GM12872 (cell line): ENCODE measurements around the gene TBX3.

Source experiments
- TF ChIP-seq, protein P1 (sequence below): IDR thresholded peaks from 3 replicates; pipeline ENCODE4 v1.5.1; 2011; ENCODE audit warnings: low read depth, mild to moderate bottlenecking, low read length, moderate library complexity; ENCODE audit not compliant: insufficient read depth

The TBX3 gene

DNA sequence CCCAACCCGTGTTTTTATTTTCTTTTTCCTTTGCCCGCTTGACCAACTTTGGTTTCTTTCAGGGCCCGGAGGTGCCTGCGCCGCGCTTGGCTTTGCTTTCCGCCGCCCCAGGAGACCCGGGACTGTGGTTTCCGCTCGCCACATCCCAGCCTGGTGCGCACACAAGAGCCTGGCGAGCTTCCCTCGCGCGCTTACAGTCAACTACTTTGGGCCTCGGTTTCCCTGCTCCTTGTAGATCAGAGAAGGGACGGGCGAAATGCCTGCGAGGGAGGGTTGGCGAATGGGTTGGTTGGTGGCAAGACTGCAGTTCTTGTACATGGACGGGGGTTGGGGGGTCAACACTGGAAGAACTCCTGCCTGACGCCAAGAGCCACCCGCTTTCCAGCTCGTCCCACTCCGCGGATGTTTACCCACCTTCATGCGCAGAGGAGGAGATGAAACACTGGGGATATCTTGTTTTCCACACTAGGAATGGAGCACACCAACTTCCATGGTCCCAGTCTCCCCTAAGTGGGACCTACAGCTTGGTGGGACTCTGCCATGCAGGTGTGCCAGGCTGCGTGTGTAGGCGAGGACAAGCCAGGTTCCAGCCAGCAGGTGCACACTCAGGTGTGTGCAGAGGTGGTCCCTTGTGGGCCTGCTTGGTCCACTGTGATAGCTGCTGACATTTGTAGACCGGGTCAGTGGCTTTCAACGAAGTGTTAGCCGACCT is 16.6 kb upstream of the TBX3 start:
- TF ChIP-seq, protein P1, sequence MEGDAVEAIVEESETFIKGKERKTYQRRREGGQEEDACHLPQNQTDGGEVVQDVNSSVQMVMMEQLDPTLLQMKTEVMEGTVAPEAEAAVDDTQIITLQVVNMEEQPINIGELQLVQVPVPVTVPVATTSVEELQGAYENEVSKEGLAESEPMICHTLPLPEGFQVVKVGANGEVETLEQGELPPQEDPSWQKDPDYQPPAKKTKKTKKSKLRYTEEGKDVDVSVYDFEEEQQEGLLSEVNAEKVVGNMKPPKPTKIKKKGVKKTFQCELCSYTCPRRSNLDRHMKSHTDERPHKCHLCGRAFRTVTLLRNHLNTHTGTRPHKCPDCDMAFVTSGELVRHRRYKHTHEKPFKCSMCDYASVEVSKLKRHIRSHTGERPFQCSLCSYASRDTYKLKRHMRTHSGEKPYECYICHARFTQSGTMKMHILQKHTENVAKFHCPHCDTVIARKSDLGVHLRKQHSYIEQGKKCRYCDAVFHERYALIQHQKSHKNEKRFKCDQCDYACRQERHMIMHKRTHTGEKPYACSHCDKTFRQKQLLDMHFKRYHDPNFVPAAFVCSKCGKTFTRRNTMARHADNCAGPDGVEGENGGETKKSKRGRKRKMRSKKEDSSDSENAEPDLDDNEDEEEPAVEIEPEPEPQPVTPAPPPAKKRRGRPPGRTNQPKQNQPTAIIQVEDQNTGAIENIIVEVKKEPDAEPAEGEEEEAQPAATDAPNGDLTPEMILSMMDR: no peak

DNA sequence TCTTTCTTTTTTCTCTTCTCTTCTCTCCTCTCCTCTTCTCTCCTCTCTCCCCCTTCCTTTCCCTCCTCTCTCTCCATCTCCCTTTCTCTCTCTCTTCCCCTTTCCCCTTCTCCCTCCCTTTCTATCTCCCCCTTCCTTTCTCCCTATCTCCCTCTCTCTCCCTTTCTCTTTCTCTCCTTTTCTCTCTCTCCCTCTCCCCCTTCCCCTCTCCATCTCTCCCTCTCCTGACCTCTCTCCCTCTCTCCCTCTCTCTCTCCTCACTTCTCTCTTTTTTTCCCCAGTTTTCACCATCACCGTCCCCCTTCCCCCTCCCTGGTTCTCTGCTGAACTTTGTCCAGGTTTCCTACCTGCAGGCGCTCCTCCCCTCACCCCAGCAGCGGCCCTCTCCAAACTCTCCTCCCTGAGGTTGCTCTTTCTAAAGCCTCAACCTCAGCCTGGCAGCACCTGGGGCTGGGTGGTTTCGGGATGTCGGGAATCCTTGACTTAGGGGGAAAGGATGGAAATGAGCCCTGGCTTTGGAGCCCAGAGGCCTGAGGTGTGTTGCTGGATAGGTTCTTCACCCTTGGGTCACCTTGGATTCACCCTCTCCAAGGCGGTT is 14.7 kb upstream of the TBX3 start:
- TF ChIP-seq, protein P1: no peak

DNA sequence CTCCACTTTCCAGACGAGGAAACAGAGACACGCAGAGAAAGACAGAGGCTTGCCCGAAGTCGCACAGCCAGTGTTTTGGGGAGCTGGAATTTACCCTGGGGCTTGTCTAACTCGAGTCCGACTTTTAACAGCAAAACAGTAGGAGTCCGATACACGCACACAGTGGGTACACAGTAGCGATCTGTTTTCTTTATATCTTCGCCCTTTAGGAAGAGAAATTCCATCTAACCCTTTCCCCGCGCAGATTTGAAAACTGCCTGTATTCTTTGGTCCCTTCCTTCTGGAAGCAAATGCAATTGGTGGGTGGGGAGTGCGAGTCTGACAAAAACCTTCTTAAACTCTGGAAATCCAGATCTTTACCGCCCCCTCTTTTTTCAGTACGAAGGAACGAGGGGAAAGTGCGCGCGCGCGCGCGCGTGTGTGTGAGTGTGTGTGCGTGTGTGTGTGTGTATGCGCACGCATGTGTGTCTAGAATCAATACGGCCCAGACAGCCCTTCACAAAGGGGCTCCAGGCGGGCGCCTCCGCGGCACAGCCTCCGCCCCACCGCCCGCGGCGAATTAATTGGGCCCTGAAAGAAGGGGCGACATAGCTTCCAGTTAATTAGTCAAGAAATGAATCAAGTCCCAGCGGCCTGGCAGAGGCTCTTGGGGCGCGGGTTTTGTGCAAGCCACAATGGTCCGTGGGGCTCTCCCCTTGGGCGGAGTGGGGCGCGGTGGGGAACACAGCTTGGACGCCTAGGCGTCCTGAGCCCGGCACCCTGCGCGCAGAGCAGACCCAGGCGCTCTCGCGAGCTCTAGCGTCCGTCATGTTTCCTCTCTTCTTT is 14.0 kb upstream of the TBX3 start:
- TF ChIP-seq, protein P1: no peak

DNA sequence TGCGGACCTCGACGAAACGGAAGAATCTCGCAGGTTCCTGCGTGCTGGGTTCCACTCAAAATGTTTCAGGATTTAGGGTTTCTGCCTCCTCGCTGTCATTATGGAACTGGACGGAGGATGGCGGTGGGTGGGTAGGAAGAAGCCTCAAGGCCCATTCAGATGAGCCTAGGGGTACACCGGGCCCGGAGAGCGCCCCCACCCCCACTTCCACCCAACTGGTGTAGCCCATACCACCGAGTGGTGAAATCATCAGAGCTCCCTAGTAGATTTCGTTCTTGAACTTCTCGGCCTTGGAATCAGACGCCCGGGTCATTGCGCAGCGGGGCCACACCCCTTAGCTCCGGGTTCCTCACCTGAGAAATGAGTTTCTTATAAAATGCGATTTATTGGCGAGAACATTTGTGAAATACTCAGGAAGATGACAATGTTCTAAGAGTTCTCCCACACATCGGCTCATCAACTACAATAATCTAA is 13.3 kb upstream of the TBX3 start:
- TF ChIP-seq, protein P1: no peak

DNA sequence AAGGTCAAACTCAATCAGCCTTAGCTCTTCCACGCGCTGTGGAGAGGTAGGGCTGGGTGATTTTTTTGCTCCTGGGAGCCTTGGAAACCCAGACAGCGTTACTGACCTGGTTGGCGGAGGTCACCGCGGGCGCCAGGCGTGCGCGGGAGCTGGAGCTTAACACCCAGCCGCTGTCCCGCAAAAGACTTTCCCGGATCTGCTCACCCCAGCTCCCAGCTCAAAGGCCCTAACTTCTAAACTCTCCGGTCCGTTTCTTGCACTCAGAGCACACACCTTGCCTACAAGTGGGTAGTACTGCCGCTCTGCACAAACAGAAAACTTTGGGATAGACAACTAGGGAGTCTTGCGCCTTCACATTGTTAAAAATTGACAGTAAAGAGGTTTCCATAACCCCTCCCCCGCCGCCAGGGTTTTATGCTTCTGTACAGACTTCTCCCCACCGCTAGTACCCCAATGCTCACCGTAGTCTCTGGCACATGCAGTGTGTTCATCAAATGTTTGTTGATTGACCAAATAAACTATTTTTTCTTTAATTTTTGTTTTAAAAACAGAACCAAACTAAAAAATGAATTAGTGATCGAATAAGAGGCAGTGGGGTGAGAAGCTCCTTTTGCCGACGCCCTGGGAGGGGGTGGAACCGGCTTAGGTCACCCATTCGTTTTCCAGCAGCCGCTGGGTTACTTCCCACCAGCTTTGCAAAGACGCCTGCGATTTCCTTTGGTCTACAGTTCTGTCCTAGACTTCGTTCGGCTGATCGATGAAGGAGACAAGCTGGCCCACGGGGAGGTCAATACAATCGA is 12.7 kb upstream of the TBX3 start:
- TF ChIP-seq, protein P1: no peak

DNA sequence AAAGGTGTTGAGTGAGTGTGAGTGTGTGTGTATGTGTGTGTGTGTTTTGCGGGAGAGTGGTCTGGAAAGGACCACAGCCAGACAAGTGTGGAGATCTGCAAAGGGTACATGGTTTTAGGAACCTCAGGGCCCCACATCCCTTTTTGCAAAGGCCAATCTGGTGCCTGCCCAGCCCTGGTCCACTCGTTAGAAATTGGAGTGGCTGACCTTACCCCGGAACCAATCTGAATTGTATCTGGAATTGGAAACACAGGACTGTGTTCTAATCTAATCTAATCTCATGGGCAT is 11.3 kb upstream of the TBX3 start:
- TF ChIP-seq, protein P1: no peak
